Ecto neural progenitor cell (in vitro differentiated cells): ENCODE data around the gene COL24A1.
"Not testable (repeated sequence)": the region's sequence is repeated elsewhere in the genome, so short reads cannot be mapped to it uniquely, and the experiment has no call there.

Experiments
- DNase-seq: peaks from one replicate; pipeline ENCODE4 v3.0.0-alpha.2; 2018; ENCODE audit warnings: low spot score

Gene COL24A1

GRCh38 chr1:86152887-86153286 is 3.7 kb downstream of the COL24A1 start:
- no peak for DNase-seq

DNA sequence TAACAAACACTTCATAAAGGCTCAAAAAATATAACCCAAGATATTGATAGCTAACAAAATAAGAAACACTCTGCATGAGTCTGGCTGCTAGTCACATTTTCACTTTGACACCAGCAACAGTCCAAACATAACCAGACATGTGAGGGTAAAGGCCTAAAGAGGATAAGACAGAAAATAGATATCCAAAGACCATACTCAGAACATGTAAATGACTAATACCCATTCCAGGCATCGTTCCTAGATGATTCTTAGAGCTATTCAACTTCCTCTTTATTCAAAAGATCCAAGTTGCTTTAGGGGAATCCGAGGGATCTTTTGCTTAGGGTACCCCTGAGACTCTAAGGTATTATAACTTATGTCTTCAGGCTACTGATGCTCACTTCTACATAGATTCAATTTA is 5.1 kb downstream of the COL24A1 start:
- no peak for DNase-seq

GRCh38 chr1:86150553-86151055 is 6.0 kb downstream of the COL24A1 start:
- no peak for DNase-seq

DNA sequence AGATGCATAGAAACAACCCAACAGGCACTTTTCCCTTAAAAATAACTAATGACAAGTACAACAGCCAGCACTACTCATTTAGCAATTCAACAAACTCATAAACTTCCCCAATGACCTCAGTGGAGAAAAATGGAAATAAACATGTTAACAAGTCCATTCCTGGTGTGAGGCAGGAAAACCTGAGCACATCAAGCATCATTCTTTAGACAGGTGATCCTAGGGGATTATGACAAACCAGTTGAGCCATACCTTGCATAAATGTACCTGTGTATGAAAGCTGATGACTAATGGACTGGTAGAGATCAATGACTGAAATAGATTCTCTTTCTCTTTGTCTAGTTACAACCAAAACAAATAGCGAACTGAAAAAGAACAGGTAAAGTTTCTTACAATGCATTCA is 7.0 kb downstream of the COL24A1 start:
- DNase-seq: no peak

DNA sequence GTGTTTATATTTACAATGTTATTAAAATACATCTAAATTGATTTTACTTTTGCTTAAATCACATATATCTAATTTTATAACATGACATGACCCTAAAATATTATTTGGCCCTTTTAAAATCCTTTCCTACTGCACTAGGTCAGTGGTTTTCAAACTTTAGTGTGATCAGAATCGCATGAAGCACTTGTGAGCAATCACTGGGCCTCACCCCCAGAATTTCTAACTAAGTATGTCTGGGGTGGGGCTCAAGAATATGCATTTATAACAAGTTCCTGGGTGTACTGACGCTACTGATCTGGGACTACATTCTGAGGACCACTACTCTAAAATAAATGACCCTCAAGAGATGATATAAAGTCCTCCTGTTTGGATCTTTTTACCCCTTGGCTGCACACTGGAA is 8.8 kb downstream of the COL24A1 start:
- no peak for DNase-seq

- DNase-seq: no peak
Measured at GRCh38 chr1:86146566-86146965, 10.0 kb downstream of the COL24A1 start.

GRCh38 chr1:86140281-86140880 is 16.2 kb downstream of the COL24A1 start:
- DNase-seq: no peak

DNA sequence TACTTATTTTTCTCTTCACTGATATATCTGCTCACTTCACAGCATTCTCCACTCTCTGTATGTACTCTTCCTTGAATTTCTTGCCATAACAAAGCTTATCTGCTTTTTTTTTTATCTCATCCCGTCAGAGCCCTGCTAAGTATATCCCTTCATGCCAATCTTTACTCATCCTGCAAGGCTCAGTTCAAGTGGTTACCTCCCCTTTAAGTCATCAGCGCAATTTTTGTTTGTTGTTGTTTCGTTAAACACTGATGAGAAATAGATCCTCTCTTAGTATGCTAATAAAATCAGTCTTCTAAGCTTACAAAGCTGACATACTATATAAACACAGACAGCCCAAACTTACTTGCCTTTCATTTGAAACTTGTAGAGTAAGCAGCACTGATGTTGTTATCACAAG is 17.8 kb downstream of the COL24A1 start:
- DNase-seq: no peak

DNA sequence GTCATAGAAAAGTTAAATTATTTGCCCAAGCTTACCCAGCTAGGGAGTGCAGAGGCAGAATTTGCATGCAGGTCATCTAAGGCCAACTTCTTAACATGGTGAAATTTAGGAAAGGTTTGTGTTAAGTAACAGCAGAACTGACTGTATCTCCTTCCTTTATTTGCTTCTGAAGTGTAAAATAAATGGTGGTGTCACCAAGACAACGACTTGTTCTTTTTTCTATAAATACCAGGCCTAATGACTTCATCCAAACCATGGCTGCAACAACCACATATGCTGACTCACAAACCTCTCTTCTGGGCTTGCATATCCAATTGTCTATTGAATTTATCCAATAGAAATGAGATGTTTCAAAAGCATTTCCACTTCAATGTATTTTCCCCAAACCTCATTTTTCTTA is 19.1 kb downstream of the COL24A1 start:
- DNase-seq: no peak

- DNase-seq: no peak
Measured at GRCh38 chr1:86119214-86119764, 37.3 kb downstream of the COL24A1 start.

DNA sequence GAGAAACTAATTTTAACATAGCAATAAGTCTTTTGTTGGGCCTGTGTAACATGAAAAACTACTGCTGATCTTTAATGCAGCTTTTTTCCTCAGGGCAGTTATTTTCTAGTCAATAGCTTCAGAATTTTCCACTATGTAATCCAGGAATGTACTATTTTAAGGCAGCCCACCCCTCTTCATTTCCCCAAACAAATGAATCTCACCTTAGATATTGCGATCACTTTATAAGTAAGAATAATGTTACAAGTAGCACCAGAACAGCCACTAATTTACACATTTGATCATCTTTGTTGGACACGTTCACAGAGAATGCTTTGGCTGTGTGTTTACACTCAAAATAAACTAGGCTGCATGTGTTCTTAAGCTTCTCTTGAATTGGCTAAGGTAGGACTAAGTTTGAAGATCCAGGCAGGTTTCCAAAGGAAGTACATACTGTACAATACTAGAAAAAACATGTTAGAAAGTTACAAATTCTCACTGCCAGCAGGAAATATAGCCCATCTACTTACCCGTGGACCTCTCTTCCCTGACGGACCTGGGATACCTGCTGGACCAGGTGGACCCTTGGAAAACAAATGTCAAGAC is 41.7 kb downstream of the COL24A1 start:
- DNase-seq: no peak

- DNase-seq: no peak
Measured at GRCh38 chr1:86114236-86114635, 42.3 kb downstream of the COL24A1 start.

DNA sequence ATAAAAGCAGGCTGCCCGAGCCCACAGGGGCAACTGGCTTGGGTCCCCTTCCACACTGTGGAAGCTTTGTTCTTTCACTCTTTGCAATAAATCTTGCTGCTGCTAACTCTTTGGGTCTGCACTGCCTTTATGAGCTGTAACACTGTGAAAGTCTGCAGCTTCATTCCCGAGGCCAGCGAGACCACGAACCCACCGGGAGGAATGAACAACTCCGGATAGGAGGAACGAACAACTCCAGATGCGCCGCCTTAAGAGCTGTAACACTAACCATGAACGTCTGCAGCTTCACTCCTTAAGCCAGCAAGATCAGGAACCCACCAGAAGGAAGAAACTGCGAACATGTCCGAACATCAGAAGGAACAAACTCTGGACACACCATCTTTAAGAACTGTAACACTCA is 45.0 kb downstream of the COL24A1 start:
- not testable (repeated sequence) for DNase-seq

DNA sequence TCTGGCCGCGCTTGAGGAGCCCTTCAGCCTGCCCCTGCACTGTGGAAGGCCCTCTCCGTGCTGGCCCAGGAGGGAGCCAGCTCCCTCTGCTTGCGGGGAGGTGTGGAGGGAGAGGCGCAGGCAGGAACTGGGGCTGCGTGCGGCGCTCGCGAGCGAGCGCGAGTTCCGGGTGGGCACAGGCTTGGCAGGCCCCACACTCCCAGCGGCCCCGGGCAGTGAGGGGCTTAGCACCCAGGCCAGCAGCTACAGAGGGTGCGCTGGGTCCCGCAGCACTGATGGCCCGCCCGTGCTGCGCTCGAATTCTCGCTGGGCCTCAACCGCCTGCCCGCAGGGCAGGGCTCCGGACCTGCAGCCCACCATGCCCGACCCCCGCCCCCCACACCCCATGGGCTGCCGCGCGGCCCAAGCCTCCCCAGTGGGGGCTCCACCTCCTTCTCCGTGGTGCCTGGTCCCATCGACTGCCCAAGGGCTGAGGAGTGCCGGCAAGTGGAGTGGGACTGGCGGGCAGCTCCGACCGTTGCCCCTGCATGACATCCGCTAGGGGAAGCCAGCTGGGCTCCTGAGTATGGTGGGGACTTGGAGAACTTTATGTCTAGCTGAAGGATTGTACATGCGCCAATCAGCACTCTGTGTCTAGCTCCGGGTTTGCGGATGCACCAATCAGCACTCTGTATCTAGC is 46.0 kb downstream of the COL24A1 start:
- no peak for DNase-seq

DNA sequence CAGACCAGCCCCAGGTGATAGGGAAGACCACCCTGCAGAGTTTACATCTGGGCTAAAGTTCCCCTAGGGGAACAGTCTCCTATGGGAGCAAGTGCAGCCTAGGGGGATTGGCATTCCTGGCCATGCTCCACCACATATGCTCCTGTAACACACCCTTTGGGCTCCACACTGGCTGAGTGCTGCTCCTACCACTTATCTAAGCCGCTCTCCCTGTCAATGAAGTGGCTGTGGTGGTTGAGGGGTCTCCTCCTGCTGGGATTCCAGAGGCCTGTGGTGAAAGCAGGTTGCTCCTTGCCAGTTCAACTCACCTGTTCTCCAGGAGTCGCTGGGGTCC is 51.1 kb downstream of the COL24A1 start:
- no peak for DNase-seq

DNA sequence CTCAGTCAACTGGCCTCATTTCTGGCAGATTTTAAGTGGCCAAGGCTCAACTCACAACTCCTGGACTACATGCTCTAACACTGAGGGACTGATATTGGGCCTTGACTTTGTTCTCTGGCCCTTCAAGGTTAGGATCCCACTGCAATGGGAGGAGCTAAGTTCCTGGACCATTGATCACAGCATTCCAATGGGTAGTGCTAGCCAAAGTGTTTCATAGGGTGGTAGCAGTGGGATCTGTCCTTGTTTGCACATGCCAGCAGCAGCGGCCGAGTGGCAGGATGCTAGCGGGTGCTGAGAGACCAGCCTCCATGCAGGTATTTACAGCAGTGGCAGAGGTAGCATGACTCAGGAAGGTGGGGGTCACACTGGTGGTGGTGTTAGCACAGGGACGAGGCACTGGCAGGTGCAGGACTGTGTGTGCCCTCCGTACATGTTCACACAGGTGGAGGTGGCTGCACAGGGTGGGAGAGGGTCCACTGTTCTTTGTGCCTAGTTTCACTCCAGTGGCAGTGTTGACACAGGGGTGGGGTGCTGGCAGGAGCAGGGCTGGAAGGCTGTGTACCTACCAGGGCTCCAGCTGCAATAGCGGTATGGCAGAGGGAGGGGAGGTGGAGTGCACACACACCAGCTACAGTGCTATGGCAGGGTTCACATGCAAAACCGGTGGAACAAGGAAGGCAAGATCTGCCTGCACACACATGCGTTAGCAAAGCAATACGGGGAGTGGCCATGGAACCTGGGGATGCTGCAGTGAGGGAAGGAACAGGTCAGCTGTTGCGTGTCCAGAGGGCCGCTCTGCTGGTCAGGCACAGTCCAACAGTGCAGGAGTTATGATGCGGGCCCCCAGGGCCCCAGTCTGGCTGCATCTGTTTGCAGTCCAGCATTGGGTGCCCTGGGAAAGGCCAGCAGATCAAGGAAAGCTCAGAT is 51.7 kb downstream of the COL24A1 start:
- no peak for DNase-seq

DNA sequence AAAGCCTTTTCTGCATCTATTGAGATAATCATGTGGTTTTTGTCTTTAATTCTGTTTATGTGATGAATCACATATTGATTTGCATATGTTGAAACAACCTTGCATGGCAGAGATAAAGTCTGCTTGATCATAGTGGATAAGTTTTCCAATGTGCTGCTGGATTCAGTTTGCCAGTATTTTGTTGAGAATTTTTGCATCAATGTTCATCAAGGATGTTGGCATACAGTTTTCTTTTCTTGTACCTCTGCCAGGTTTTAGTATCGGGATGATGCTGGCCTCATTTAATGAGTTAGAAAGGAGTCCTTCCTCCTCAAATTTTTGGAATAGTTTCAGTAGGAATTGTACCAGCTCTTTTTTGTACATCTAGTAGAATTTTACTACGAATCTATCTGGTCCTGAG is 55.0 kb downstream of the COL24A1 start:
- no peak for DNase-seq

GRCh38 chr1:86100401-86100800 is 56.2 kb downstream of the COL24A1 start:
- DNase-seq: no peak

DNA sequence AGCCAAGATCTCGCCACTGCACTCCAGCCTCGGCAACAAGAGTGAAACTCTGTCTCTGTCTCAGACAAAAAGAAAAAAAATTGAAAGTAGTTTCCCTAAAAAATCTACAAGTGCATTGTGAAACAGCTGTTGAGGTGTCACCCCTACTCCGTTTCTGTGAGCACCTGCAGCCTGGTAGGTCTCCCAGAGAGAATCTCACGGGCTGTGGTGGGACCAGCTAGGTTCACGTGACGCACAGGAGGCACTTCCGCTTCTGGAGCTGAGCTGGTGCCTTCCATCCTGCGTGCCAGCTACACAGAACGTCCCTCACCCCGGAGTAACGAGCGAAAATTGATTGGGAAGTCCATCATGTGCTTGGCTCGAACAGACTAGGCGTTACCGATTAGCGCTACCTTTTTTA is 66.8 kb downstream of the COL24A1 start:
- no peak for DNase-seq

- no peak for DNase-seq
Measured at GRCh38 chr1:86085741-86086409, 70.7 kb downstream of the COL24A1 start.

GRCh38 chr1:86084998-86085397 is 71.6 kb downstream of the COL24A1 start:
- no peak for DNase-seq

DNA sequence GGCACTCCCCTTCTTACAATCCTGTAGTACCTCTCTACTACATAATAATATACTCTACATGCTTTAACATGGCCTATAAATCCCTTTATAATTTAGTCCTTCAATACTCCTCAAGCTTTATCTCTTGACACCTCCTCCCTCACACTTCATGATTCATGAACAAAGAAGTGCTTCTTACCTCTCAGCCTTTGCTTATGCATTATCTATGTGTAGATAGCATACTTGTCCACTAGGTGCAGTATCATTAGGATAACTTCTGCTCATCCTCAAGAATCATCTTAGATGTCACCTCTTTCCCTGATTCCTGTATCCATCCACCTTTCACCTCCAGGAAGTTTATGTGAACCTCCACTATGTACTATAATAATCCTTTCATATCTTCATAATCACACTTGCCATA is 74.4 kb downstream of the COL24A1 start:
- no peak for DNase-seq
